GM18867 (cell line): ENCODE data around the gene CHRM2.
"Not testable (repeated sequence)": the region's sequence is repeated elsewhere in the genome, so short reads cannot be mapped to it uniquely, and the experiment has no call there.

ENCODE experiments used
- ATAC-seq: cut with Tn5 transposase; IDR thresholded peaks from one replicate; pipeline ENCODE4 v1.9.1; 2021; ENCODE audit warnings: mild to moderate bottlenecking, moderate library complexity; ENCODE audit not compliant: unreplicated experiment

CHRM2 gene

DNA sequence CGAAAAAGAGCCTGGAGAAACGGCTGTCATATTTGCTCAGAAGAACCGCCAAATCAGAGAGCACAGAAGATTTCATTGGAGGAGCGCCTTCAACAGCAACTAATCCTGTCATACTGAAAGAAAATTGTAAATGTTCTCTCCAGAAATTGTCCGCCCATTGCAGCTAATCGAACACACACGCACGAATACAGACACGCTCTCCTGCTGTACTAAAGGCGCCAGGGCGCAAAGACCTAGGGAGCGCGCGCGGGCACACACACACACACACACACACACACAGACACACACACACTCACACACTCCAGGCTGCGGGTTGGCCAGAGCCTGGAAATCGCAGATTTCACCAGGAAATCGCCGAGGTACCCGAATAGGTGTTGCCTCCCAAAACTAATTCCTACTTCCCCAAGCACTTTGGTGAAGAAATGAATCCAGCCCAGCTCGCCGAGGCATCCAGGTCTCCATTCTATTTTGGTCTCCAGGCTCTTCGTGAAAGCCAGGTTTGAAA is at the start of gene CHRM2:
Gene CHRM2 (plus strand): TSS at position 157 of the 505 bp plus-strand sequence. CDS start 146,214 bp downstream, outside the sequence.
- no peak for ATAC-seq

DNA sequence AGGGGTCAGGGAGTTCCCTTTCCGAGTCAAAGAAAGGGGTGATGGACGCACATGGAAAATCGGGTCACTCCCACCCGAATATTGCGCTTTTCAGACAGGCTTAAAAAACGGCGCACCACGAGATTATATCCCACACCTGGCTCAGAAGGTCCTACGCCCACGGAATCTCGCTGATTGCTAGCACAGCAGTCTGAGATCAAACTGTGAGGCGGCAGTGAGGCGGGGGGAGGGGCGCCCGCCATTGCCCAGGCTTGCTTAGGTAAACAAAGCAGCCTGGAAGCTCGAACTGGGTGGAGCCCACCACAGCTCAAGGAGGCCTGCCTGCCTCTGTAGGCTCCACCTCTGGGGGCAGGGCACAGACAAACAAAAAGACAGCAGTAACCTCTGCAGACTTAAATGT is 37.1 kb upstream of the CHRM2 start:
- ATAC-seq = not testable (repeated sequence)

DNA sequence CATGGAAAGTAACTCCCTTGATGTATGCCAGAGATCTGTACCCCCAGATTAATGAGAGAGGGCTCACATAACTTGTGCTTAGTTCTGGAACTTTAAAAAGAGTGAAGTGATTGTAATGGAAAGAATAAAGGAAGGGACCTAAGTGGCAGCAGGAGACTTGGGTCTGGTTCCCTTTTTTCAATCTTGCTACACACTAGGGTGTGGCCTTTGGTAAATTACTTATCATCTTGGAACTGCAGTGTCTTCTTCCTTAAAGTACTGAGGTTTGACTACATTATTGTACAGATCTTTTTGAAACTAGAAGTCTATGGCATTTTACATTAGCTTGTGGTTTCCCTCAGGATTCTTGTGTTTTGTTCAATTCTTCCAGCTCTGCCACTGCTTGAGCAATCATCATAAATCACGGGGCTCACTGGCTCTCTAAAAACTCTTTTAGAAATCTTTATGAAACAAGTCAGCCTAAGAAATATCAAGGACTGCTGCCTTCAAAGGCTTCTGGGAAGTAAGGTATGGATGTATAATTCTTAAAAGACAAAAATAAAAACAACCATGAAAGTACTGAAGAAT is 22.5 kb upstream of the CHRM2 start:
- ATAC-seq = no peak

DNA sequence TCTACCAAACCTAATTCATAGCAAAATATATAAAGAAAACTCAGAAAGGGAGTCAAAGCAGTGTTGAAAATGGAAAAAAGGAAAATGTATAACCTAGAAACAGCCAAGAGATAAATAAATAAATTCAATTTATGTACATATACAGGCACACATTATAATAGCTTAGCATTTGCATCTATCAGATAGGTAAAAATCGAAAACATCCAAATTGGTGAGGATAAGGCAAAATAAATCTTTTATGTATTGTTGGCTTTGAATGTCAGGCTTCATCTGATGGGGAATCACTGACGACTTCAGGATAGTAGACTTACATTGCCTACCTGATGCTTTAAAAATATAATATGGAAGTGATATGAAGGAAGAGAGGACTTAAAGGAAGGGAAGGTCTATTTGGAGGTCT is 20.6 kb upstream of the CHRM2 start:
- ATAC-seq = no peak

GRCh38 chr7:136853654-136854053 is 14.8 kb upstream of the CHRM2 start:
- no peak for ATAC-seq

- no peak for ATAC-seq
These were observed 10.9 kb upstream of the CHRM2 start for GRCh38 chr7:136857573-136857972.

DNA sequence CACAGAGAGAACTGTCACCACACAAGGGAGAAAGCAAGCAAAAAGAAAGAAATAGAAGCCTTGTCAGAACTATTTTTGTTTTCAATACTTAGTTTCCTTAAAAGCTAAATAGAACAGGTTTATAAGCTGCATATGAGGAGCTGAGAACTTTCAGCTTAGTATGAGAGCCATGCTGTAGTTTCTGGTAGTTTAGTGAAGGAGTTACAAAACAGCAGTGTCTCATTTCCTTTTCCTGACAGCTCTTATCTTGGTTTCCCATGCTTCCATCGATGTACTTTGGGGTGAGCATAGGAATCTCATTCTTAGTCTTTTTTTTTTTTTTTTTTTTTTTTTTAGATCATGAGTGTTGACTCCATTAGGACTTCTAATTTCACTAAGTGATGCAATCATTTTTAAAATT is 8.6 kb upstream of the CHRM2 start:
- no peak for ATAC-seq

GRCh38 chr7:136865236-136865635 is 3.2 kb upstream of the CHRM2 start:
- ATAC-seq = no peak

- ATAC-seq = no peak
These were observed 2.7 kb upstream of the CHRM2 start for GRCh38 chr7:136865777-136866176.

DNA sequence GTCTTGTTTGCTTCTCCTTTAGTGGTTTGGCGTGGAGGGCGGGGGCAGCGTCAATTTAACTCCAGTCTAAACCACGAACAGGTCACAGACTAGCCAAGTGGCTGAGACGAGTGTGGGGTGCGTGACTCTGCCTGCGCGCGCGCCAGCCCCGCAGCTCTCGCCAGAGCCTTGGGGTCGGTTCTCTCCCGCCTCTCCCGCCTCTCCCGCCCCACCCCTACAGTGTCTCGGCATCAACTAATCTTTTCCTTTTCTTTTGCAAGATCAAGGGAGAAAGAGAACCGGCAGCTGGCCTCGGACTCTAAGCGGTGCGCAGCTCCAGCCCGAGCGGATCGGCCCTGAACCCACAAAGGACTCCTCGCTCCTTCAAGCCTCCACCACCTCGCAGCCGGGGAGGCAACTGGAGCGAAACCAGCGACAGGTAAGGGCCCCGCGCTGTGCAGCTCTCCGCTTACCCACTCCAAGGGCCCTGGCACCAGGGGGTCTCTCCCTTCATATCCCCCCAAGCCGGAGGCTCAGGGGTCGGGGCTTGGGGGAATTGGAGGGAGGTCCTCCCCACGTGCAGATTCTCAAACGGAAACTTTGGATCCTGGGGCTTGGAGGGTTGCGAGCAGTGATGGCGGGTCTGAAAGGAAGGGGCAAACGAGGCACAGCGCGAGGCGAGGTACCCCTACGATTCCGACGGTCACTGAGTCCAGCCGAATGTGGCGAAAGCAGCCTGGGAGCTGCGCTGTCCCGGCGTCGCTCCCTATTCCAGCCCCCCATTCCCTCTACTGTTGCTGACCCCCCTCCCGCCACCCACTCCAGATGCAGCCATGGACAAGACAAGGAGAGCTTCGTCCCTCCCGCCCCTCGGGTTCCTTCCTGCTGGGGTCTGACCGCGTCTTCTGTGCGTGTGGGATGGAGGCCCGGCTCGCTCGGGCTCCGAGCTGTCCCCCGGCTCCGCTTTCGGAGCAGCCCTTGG is 829 bp downstream of the CHRM2 start:
- ATAC-seq = no peak

DNA sequence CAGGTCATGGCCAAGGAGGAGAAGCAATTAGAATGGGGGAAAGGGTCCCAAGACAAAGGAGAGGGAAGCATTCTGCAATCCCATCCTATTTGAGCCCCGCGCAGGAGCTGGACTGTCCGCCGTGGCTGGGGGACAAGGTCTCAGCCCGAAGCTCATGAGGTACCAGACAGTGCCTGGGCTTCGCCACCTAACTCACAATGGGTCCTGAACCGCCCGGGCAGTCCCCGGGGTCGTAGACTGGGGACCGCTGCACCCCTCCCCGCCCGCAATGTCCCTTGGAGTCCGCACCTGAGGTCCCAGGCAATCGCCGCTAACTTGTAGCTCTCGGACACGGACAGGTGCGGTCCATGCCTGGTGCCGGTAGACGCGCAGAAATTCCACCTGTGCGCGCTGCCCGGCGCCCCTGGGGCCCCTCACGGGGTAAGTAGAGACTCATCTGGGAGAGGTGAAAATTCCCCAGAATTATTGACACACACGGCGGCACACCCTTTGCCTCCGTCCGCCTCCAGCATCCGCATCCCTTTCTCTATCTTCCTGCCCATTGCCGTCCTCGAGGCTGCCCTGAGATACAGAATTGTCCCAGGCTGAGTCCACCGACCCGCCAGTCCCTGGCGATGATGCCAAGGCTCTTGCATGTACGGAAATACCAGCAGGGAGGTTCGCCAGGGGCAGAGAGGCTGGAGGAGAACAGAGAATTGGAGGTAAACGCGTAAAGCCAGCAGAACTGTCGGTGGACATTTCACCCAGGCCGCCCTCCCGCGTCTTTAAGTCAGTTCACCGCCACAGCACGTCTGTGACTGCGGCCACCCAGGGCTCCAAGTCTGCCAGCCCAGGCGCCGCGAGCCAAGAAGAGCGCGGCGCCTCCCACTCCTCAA is 1.8 kb downstream of the CHRM2 start:
- no peak for ATAC-seq

- no peak for ATAC-seq
These were observed 2.5 kb downstream of the CHRM2 start for GRCh38 chr7:136870866-136871487.

GRCh38 chr7:136874393-136875032 is 6.1 kb downstream of the CHRM2 start:
- ATAC-seq = no peak

GRCh38 chr7:136877509-136877908 is 9.1 kb downstream of the CHRM2 start:
- no peak for ATAC-seq

GRCh38 chr7:136877990-136878389 is 9.5 kb downstream of the CHRM2 start:
- no peak for ATAC-seq

- no peak for ATAC-seq
These were observed 10.4 kb downstream of the CHRM2 start for GRCh38 chr7:136878878-136879277.

GRCh38 chr7:136883046-136883445 is 14.6 kb downstream of the CHRM2 start:
- no peak for ATAC-seq

GRCh38 chr7:136884492-136884891 is 16.0 kb downstream of the CHRM2 start:
- no peak for ATAC-seq

DNA sequence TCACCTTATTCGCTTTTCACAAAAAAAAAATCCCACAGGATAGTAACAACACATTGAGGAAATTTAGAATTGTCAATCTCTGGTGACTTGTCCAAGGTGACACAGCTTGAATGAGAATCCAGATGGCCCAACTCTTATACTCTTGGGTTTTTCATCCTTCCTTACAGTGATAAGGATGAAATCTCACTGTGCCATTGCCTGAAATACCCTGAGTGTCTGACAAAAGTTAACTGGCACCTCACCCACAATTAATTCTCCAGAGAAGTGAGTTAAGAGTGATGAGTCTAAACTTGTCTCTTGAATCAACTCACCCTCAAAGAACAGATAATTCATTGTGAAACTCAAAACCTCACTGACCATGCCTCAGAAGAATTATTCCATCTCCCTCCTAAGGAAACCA is 18.9 kb downstream of the CHRM2 start:
- no peak for ATAC-seq

GRCh38 chr7:136890399-136890798 is 21.9 kb downstream of the CHRM2 start:
- ATAC-seq = no peak
